Kidney epithelial cell (primary cell): ENCODE measurements around the gene LRRTM2. TPM values are rescaled to one million over a fixed set of nuclear protein-coding genes. Genes with fewer than 3 reads are reported as not detected.

Experiments
- DNase-seq: peaks from one replicate; pipeline ENCODE4 v3.0.0-alpha.2; 2010; ENCODE audit warnings: low read depth
- H3K27me3 ChIP-seq: 2 replicates; pipeline ENCODE4 v1.6.0; 2011; ENCODE audit warnings: low read length; ENCODE audit not compliant: control insufficient read depth, insufficient read depth
- H3K36me3 ChIP-seq: 2 replicates; pipeline ENCODE4 v1.5.1; 2011; ENCODE audit warnings: low read length; ENCODE audit not compliant: control insufficient read depth, insufficient read depth
- H3K4me3 ChIP-seq: 2 replicates; pipeline ENCODE4 v1.5.1; 2011; ENCODE audit warnings: low read depth, mild to moderate bottlenecking, control low read depth, low read length
- total RNA-seq: library from RNA; depleted of rRNA; stranded (reverse); fragments of >200 nt; gene quantifications from 2 replicates; pipeline ENCODE4 v1.2.3, GENCODE V29; 2015
- TF ChIP-seq, protein P1 (sequence below): IDR thresholded peaks from 2 replicates; pipeline ENCODE4 v1.5.1; 2011; ENCODE audit warnings: mild to moderate bottlenecking, moderate library complexity, low read length, control low read depth, inconsistent platforms; ENCODE audit not compliant: insufficient read depth, poor library complexity, severe bottlenecking

Gene LRRTM2
- total RNA-seq, 1 donor from 2014 or later: 0.25 TPM

DNA sequence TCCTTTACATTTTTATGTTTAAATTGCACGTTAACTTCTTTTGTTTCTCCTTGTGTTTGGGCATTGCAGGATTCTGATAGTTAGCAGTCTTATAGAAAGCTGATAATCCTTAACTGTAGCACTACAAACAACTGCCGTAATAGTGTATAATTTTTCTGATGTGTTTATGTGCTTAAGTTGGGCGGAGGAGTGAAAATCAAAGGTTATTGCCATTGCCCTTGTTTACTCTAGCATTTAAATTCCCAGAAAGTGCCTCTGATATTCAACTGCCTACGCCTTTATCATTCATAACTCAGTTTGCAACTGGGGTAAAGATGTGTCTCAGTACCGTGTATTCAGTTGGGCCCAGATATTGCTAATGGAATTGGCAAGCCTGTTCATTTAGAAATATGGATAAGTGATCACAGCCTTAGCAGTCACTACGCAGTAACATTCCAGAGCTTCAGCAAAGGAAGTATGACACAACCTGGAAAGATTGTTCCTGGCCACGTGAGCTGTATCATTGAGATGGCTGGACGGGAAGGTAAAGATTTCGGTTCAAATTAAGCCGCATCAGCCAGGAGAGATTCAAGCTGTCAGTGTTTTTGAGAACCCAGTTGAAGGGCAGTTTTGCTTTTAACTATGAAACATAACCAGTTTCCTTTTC lies 28.1 kb upstream of the LRRTM2 start:
- H3K36me3 ChIP-seq: peaks cover 1% of the 10 kb centered on the region
- DNase-seq: no peak
- H3K27me3 ChIP-seq: no peaks in the 10 kb centered on the region
- no peak overlapping the region for H3K4me3 ChIP-seq
- TF ChIP-seq, protein P1, sequence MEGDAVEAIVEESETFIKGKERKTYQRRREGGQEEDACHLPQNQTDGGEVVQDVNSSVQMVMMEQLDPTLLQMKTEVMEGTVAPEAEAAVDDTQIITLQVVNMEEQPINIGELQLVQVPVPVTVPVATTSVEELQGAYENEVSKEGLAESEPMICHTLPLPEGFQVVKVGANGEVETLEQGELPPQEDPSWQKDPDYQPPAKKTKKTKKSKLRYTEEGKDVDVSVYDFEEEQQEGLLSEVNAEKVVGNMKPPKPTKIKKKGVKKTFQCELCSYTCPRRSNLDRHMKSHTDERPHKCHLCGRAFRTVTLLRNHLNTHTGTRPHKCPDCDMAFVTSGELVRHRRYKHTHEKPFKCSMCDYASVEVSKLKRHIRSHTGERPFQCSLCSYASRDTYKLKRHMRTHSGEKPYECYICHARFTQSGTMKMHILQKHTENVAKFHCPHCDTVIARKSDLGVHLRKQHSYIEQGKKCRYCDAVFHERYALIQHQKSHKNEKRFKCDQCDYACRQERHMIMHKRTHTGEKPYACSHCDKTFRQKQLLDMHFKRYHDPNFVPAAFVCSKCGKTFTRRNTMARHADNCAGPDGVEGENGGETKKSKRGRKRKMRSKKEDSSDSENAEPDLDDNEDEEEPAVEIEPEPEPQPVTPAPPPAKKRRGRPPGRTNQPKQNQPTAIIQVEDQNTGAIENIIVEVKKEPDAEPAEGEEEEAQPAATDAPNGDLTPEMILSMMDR: no peak

DNA sequence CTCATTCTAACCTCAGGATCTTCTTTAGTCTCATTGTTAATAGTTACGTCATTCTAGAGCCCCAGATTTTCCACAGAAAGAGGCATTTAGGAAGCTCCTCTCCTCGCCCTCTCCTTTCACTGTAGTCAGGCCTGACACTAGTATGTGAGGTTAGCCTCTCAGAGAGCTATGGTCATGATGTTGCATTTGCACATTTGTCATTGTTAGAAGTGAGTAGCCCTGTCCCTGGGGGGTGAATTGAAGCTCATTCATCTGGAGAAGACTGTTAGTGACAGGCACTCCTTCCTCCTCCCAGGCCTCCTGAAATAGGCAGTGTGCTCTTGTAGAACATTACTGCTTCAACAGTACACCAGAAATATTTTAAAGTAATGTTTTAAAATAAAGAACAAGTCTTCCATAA lies 26.6 kb upstream of the LRRTM2 start:
- TF ChIP-seq, protein P1: no peak
- Histone ChIP-seq H3K4me3 (no peak overlapping the region), H3K27me3 (no peaks in the 10 kb centered on the region), H3K36me3 (peaks cover 1% of the 10 kb centered on the region)
- no peak for DNase-seq

DNA sequence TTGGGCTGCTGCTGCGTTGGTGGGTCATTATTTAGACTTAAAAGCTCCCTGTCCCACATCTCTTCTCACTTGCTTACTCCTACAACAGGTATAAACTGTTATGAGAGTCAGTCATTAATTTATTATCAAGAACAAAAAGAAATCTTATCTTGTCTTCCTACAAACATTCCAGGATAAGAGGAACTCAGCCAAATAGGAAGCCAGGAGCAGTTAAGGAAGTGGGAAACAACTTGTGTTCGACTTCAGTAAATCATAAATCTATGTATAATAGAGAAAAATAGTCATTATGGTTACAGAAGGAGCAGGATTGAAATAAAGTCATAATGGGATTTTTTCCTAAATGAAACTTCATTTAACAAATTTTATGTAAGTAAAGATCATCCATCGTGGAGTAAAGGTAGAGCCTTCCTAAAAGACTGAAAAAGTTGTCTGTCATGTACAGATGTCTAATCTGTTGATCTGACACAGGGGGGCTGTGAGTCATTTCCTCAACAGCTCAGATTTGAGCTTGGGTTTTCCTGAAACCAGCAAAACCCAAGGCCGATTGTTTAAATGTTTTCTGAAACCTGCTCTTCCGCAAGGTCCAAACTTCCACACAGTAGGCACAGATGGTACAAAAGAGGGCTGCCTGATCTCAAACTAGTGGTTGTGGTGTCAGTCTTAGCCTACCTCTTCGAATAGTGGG lies 25.3 kb upstream of the LRRTM2 start:
- TF ChIP-seq, protein P1: no peak
- DNase-seq: peak; percentile 41
- H3K4me3 ChIP-seq: no peak overlapping the region
- H3K36me3 ChIP-seq: no peaks in the 10 kb centered on the region
- no peaks in the 10 kb centered on the region for H3K27me3 ChIP-seq

DNA sequence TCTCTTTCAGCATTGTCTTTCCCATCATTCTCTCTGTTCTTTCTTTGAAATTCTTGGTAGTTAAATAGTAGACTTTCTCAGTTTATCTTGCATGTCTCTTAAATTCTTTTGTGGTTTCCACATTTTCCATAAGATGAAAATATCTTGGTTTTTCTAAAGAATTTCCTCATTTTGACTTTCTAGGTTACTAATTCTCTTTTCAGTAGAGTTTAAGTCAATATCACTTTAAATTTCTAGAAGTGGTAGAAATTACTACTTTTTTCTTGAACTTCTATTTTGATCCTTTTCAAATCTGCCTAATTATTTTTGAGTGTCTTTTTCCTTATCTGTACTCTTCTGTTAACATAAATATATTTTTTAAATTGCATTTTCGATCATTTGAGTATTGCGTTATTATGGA lies 23.6 kb upstream of the LRRTM2 start:
- DNase-seq: no peak
- H3K4me3 ChIP-seq: no peak overlapping the region
- no peaks in the 10 kb centered on the region for H3K27me3 ChIP-seq
- TF ChIP-seq, protein P1: no peak
- no peaks in the 10 kb centered on the region for H3K36me3 ChIP-seq

DNA sequence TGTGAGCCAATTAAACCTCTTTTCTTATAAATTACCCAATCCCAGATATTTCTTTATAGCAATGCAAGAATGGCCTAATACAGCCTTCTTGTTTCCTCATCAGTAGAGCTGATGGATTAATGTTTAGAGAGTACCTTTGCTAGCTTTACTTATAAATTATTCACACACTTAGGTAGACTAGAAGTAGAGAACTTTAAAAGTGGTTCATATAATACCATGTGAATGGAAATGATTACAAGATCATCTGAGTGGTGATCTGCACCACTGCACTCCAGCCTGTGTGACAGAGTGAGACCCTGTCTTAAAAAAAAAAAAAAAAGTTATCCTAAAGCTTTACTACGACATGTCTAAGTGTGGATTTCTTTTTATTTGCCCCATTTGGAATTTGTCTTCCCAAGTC lies 23.2 kb upstream of the LRRTM2 start:
- no peak overlapping the region for H3K4me3 ChIP-seq
- H3K36me3 ChIP-seq: no peaks in the 10 kb centered on the region

More for the DNA sequence above, 23.2 kb upstream of the LRRTM2 start:
- H3K27me3 ChIP-seq: no peaks in the 10 kb centered on the region
- TF ChIP-seq, protein P1: no peak
- no peak for DNase-seq
